T-helper 2 cell treated with Interferon-gamma antibody and Interleukin-4, amounts not matched to agents 5 μg/mL and 100 μg/mL, for 36 hours (primary cell): Measurements from ENCODE around the gene RCAN2.

ENCODE experiments used
- DNase-seq: peaks from one replicate; pipeline ENCODE4 v3.0.0; 2021; ENCODE audit warnings: low spot score
- H3K27ac Mint-ChIP-seq: one replicate; pipeline ENCODE4 v1.8.0; 2021; ENCODE audit warnings: mild to moderate bottlenecking, mixed read lengths
- H3K27me3 Mint-ChIP-seq: one replicate; pipeline ENCODE4 v1.8.0; 2021; ENCODE audit warnings: low read depth, mixed read lengths
- H3K36me3 Mint-ChIP-seq: one replicate; pipeline ENCODE4 v1.8.0; 2021; ENCODE audit warnings: low read depth, mixed read lengths
- H3K4me1 Mint-ChIP-seq: one replicate; pipeline ENCODE4 v1.8.0; 2021; ENCODE audit warnings: low read depth, mixed read lengths
- H3K4me3 Mint-ChIP-seq: one replicate; pipeline ENCODE4 v1.8.0; 2022; ENCODE audit warnings: mild to moderate bottlenecking, moderate library complexity, mixed read lengths
- H3K9me3 Mint-ChIP-seq: one replicate; pipeline ENCODE4 v1.8.0; 2021; ENCODE audit warnings: mixed read lengths

The RCAN2 gene

DNA sequence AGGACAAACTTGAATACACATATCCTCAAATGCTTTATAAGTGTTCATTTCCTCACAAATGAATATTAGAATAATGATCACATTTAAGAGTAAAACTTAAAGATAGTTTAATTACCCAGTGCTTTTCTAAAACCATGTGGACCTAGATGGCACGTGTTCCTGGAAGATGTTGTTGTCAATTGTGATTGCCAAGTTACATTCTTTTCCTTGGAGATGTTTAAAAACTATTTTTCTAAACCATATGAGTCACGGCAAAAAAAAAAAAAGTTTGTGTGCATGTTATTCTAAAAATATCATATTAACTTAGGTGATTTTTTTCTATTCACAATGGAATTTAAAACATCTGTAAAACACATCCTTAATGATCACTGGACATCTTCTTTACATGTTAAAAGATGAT is 51.1 kb downstream of the RCAN2 start:
- Mint-ChIP-seq H3K27ac (no peak overlapping the region), H3K9me3 (no peaks in the 10 kb centered on the region), H3K4me3 (no peak overlapping the region), H3K4me1 (no peaks in the 10 kb centered on the region), H3K27me3 (peaks cover 6% of the 10 kb centered on the region), H3K36me3 (no peaks in the 10 kb centered on the region)
- no peak for DNase-seq

DNA sequence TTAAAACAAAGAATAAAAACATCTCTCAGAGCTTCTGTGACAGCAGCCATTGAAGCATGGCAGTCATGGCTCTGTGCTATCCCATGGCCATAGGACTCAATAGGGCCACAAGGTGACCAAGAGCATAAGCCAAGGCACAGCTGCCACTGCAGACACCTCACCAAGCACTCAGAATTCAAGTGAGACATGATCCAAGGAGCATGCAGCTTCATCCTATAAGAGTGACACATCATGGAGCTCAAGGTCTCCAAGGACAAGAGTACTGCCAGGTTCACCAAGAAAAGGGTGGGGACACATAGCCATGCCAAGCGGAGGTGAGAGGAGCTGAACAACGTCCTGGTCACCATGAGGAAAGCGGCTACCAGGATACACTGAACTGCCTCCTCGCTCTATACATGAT is 53.0 kb downstream of the RCAN2 start:
- H3K4me3 Mint-ChIP-seq = no peak overlapping the region
- no peaks in the 10 kb centered on the region for H3K9me3 Mint-ChIP-seq
- no peaks in the 10 kb centered on the region for H3K36me3 Mint-ChIP-seq
- H3K27ac Mint-ChIP-seq = no peak overlapping the region
- no peaks in the 10 kb centered on the region for H3K4me1 Mint-ChIP-seq
- peaks cover 7% of the 10 kb centered on the region for H3K27me3 Mint-ChIP-seq
- no peak for DNase-seq

DNA sequence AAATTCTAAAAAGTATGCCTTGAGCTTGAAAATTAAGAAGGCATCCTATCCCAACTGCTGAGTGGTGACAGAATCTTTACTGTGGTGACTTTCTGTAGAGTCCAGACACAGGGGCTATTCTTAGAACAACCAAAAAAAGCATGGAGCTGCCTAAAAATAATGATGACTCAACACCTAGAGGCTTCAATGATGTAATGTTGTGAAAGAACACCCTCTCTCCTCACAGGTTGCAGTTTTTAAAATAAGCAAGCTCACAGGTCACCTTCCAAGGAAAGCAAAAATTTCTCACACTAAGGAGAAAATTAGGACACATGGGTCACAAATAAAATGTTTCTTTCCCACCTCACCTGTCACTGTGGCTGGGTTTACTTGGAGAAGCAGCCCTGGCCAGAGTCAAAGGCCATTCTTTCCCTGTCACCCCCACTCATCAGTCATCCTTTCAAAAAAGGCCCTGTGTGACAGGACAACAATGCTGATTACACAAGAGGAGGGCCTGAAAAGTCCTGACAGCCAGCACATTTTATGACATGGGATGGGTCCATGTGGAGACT is 53.5 kb downstream of the RCAN2 start:
- H3K4me3 Mint-ChIP-seq = no peak overlapping the region
- DNase-seq = no peak
- no peak overlapping the region for H3K27ac Mint-ChIP-seq
- peaks cover 9% of the 10 kb centered on the region for H3K27me3 Mint-ChIP-seq
- no peaks in the 10 kb centered on the region for H3K36me3 Mint-ChIP-seq
- no peaks in the 10 kb centered on the region for H3K4me1 Mint-ChIP-seq
- H3K9me3 Mint-ChIP-seq = no peaks in the 10 kb centered on the region

DNA sequence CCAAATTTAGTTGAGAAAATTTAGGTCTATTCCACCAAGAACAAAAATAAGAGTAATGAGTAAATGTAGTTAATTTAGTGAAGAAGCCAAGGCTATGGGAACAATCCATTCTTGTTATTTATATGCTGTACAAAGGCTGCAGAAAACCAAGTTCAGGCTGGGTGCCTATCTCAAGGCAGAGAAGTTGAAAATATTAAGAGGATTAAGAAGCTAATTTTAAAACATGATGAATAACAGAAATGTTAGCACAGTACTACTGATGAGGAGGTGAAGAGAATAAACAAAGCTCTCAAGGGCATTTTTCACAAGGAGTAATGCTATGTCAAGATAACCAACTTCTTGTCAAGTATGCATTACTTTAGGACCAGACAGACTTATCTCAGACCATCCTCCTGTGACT is 68.6 kb downstream of the RCAN2 start:
- Mint-ChIP-seq H3K27ac (no peak overlapping the region), H3K36me3 (no peaks in the 10 kb centered on the region)

DNA sequence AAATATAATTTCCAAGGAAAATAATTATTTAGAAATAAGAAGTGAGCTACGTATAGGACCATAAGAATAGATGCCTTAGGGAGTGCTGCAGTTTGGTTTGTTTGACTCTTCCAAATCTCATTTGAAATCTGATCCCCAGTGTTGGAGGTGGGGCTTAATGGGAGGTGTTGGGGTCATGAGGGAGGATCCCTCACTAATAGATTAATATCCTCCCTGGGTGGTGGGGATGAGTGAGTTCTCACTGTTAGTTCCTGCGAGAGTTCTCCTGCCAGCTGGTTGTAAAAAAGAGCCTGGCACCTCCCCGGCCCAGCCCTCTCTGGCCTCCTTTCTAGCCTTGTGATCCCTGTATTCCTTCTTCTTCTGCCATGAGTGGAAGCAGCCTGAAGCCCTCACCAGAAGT is 69.3 kb downstream of the RCAN2 start:
- no peaks in the 10 kb centered on the region for H3K4me1 Mint-ChIP-seq
- no peak for DNase-seq
- no peak overlapping the region for H3K27ac Mint-ChIP-seq
- peaks cover 23% of the 10 kb centered on the region for H3K27me3 Mint-ChIP-seq
- H3K9me3 Mint-ChIP-seq = no peaks in the 10 kb centered on the region
- no peaks in the 10 kb centered on the region for H3K36me3 Mint-ChIP-seq
- no peak overlapping the region for H3K4me3 Mint-ChIP-seq

More for the DNA sequence above, 68.6 kb downstream of the RCAN2 start:
- Mint-ChIP-seq H3K27me3 (peaks cover 20% of the 10 kb centered on the region), H3K4me1 (no peaks in the 10 kb centered on the region), H3K4me3 (no peak overlapping the region), H3K9me3 (no peaks in the 10 kb centered on the region)
- DNase-seq = no peak

DNA sequence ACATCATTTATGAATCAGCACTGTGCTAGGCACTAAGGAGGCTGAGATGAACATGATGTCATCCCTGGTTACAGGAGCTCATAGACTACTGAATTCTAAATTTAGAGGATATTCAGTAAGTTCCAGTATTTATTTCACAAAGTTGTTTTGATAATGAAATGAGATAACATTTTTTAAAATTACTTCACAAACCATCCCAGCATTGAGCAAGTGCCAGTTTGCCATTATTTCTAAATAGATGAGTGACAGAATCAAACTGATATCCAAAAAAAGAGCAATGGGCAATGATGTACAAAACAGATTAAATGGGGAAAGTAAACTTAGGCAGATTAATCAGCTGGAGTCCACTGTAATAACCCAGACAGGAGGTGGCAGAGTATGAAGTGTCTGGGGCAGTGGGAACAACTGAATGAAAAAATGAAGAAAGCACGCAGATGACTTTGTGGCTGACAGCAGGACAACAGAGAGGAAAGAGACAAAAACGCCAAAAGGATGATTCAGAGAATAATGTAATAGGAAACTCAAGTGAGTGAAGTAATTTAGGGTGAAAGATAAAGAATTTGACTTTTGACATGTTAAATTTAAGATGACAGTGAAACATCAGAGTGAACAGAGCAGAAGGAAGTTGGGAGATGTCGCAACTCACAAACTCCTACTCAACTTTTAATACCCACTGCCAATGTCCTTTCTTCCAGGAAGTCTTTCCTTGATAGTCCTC is 70.2 kb downstream of the RCAN2 start:
- peaks cover 24% of the 10 kb centered on the region for H3K27me3 Mint-ChIP-seq
- no peaks in the 10 kb centered on the region for H3K4me1 Mint-ChIP-seq
- no peak overlapping the region for H3K4me3 Mint-ChIP-seq
- no peaks in the 10 kb centered on the region for H3K36me3 Mint-ChIP-seq
- H3K27ac Mint-ChIP-seq = no peak overlapping the region
- H3K9me3 Mint-ChIP-seq = no peaks in the 10 kb centered on the region
- no peak for DNase-seq

DNA sequence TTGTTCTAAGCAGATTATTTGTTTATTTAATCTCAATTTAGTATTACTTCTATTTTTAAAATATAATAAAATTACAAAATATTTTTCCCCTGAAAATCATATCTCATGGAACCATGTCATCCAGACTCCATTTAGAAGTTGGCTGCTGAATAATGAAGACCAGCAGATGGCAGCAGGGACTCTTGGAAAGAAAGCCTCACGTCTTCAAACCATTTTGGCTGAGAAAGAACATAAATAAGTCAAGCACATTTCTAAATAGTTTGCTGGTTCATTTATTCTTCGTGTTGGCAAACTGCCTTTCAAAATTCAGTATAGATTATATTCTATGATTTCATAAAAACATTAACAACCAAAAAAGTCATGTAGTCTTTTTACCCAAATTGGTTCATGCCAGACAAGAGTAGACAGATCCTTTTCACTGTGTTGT is 71.7 kb downstream of the RCAN2 start:
- H3K27ac Mint-ChIP-seq = no peak overlapping the region
- H3K27me3 Mint-ChIP-seq = peaks cover 24% of the 10 kb centered on the region
- no peak for DNase-seq
- H3K36me3 Mint-ChIP-seq = no peaks in the 10 kb centered on the region
- no peaks in the 10 kb centered on the region for H3K9me3 Mint-ChIP-seq
- no peak overlapping the region for H3K4me3 Mint-ChIP-seq
- H3K4me1 Mint-ChIP-seq = no peaks in the 10 kb centered on the region

DNA sequence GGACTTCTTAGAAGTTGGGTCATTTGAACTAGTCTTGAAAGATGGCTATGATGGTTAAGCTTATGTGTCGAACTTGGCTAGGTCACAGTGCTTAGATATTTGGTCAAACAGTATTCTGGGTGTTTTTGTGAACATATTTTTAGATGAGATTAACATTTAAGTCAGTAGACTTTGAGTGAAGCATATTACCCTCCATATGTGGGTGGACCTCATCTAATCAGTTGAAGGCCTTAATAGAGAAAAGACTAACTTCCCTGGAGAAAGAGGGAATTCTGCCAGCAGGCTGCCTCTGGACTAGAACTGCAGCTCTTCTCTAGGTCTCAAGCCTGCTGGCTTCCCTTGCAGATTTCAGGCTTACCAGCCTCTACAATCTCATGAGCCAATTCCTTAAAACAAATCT is 76.9 kb downstream of the RCAN2 start:
- DNase-seq = no peak
- Mint-ChIP-seq H3K36me3 (no peaks in the 10 kb centered on the region), H3K27ac (no peak overlapping the region), H3K4me3 (no peak overlapping the region), H3K9me3 (no peaks in the 10 kb centered on the region), H3K27me3 (peaks cover 8% of the 10 kb centered on the region), H3K4me1 (no peaks in the 10 kb centered on the region)

DNA sequence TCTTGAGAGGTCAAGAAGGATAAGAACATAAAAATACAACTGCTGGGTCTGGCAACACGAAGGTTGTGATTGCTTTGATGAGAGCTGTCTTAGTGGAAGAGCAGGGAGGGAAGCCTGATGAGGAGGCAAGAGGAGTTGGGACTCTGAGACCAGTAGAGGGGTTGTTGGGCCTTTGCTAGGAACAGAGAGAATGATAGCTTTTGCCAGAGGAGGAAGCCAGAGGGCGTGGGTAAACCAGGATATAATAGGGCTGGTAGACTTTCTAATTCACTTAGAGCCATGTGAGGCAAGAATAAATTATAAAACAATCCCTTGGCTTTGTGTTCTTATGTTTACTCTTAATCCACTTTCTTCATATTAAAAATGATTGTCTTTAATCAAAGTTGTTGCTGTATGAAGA is 78.6 kb downstream of the RCAN2 start:
- H3K4me3 Mint-ChIP-seq = no peak overlapping the region
- no peaks in the 10 kb centered on the region for H3K9me3 Mint-ChIP-seq
- DNase-seq = no peak

DNA sequence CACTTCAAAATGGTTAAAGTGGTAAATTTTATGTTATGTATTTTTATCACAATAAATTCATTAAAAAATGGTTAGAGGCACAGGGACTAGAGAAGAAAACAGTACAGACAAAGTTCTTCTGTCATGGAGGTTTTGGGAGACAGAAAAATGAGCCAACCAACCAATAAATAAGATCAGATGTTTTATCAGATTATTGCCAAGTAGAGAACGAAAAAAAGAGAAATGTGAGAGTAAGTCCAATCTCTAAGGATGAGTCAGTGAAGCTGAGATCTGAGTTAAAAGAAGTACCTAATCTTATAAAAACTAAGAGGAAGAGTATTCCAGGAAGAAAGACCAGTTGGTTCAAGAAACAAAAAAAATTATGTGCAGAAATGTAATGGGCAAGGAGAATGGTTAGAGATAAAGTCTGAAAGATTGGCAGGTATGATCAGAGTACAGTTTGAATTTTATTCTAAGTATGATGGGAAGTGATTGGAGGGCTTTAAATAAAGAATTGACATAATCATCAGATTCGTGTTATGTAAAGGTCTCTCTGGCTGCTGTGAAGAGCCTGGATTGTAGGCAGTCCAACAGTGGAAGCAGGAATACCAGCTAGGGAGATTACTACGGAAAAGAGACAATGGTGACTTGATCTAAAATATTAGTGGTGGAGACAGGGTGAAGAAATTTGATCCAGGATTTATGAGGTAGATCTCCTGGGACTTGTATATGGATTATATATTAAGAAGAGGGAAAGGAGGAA is 79.6 kb downstream of the RCAN2 start:
- no peaks in the 10 kb centered on the region for H3K27me3 Mint-ChIP-seq
- no peak overlapping the region for H3K27ac Mint-ChIP-seq

More for the DNA sequence above, 78.6 kb downstream of the RCAN2 start:
- no peaks in the 10 kb centered on the region for H3K4me1 Mint-ChIP-seq
- H3K36me3 Mint-ChIP-seq = no peaks in the 10 kb centered on the region
- peaks cover 7% of the 10 kb centered on the region for H3K27me3 Mint-ChIP-seq
- no peak overlapping the region for H3K27ac Mint-ChIP-seq

DNA sequence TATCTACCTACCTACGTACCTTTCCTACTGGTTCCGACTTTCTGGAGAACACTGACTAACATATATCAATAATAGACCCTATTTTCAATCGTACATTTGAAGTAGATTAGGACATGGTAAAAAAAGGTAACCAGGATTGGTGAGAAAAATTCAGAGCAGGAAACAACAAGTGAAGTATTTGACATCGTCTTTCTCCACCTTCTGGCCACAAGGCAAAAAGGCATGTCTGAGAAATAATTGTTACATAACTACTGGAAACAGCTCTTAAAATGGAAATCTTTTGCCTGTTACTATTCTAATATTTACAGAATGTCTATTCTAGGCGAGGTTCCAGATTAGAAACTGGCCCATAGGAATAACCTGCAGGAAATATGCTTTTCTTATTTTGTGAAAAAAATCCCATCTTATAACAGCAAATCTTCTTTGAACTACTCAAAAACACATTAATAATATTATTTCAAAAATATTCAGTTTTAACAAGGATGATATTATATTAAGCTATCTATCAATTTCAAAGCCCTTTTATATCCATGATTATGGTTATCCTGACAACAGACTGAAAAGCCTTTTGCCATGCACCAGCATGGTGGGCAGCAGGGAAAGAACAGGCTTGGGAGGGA is 80.8 kb downstream of the RCAN2 start:
- Mint-ChIP-seq H3K36me3 (no peaks in the 10 kb centered on the region), H3K27ac (no peak overlapping the region), H3K27me3 (no peaks in the 10 kb centered on the region), H3K4me1 (no peaks in the 10 kb centered on the region), H3K4me3 (no peak overlapping the region), H3K9me3 (no peaks in the 10 kb centered on the region)
- no peak for DNase-seq

More for the DNA sequence above, 79.6 kb downstream of the RCAN2 start:
- Mint-ChIP-seq H3K9me3 (no peaks in the 10 kb centered on the region), H3K36me3 (no peaks in the 10 kb centered on the region), H3K4me3 (no peak overlapping the region), H3K4me1 (no peaks in the 10 kb centered on the region)
- DNase-seq = no peak

DNA sequence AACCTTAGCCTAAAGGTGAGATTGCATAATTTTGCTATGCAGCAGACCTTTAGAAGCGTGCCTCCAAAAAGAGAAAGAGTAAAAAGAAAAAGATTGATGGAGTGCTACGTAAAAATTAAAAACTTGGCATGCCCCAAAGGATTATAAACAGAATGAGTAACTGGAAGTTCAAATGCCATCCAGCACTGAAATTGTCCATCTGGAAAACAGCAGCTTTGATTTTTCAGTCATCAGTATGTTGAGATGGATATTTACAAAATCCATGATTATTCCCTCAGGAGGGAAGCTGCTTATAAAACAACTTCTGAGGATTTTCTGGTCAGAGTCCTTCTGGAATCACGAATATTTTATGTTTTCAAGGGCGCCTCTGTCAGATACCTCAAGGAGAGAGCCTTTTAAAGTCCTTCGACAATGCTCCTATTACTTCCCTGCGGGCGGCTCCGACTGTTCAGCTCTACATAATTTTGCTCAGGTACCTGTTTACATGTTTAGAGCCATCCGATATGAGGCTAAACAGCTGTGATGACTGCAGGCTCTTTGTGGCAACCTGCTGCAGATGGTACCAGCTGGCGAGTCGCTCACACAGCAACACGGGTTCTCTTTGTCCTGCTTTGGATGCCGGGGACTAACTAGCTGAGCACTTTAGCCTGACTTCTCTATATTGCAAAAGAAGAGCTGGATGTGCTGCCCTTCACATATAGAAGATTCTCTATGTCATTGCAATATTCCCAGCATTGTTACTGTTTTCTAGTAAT is 83.3 kb downstream of the RCAN2 start:
- Mint-ChIP-seq H3K36me3 (no peaks in the 10 kb centered on the region), H3K4me1 (no peaks in the 10 kb centered on the region), H3K27me3 (peaks cover 2% of the 10 kb centered on the region), H3K9me3 (no peaks in the 10 kb centered on the region), H3K27ac (no peak overlapping the region), H3K4me3 (no peak overlapping the region)
- DNase-seq = no peak

DNA sequence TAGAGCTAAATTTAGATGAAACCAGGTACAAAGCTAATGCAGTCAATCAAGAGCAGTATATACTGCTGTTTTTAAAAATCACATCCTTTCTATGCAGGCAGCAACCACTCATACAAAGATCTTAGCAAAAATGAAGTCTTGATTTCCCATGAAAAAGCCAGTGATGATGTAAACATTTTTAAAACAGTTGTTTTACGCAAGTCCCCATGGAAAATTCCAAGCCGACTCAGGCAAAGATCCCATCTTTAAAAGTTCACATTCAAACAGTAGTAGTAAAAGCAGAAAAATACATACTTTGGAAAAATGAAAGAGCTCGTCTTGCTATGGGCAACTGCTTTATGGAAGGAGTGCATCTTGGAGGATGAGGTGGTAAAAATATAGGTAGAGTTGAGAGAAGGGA is 84.0 kb downstream of the RCAN2 start:
- Mint-ChIP-seq H3K4me1 (no peaks in the 10 kb centered on the region), H3K4me3 (no peak overlapping the region), H3K9me3 (no peaks in the 10 kb centered on the region), H3K27ac (no peak overlapping the region), H3K27me3 (peaks cover 4% of the 10 kb centered on the region), H3K36me3 (no peaks in the 10 kb centered on the region)
- DNase-seq = no peak
